OCI-LY3 (cell line): Measurements from ENCODE around the gene UNC93A.
"Not testable (repeated sequence)": the region's sequence is repeated elsewhere in the genome, so short reads cannot be mapped to it uniquely, and the experiment has no call there.

Source experiments
- H2AFZ ChIP-seq: fragments of 200-600, 300-600 bp; shearing (Covaris generic); 2 replicates; pipeline ENCODE4 v1.6.0; 2014; ENCODE audit warnings: antibody characterized with exemption, low read depth, low read length
- H3K27ac ChIP-seq: fragments of 200-600, 300-600 bp; sonication (generic); 2 replicates; pipeline ENCODE4 v1.5.1; 2014; ENCODE audit warnings: mild to moderate bottlenecking, low read length, moderate library complexity, mixed read lengths
- H3K27me3 ChIP-seq: fragments of 200-600, 300-600 bp; sonication (generic); 2 replicates; pipeline ENCODE4 v1.6.1; 2014; ENCODE audit warnings: low read depth, low read length, mixed read lengths
- H3K36me3 ChIP-seq: fragments of 200-600, 300-600 bp; sonication (generic); replicated peaks from 2 replicates; pipeline ENCODE3; 2014; ENCODE audit warnings: low read depth, low read length, mixed read lengths
- H3K4me1 ChIP-seq: fragments of 300-600, 200-600 bp; sonication (generic); 2 replicates; pipeline ENCODE4 v1.6.1; 2014; ENCODE audit warnings: low read length, mixed read lengths
- H3K4me2 ChIP-seq: fragments of 200-600, 300-600 bp; sonication (generic); 2 replicates; pipeline ENCODE4 v1.6.1; 2014; ENCODE audit warnings: low read length, mixed read lengths
- H3K4me3 ChIP-seq: fragments of 300-600, 200-600 bp; sonication (generic); 2 replicates; pipeline ENCODE4 v1.5.1; 2014; ENCODE audit warnings: antibody characterized with exemption, mild to moderate bottlenecking, low read length, moderate library complexity
- H3K79me2 ChIP-seq: fragments of 300-600, 200-600 bp; shearing (Covaris generic); 2 replicates; pipeline ENCODE4 v1.6.1; 2014; ENCODE audit warnings: mild to moderate bottlenecking, low read length, mixed read lengths
- H3K9ac ChIP-seq: fragments of 300-600, 200-600 bp; shearing (Covaris generic); 2 replicates; pipeline ENCODE4 v1.6.0; 2014; ENCODE audit warnings: mild to moderate bottlenecking, low read length, moderate library complexity
- H3K9me3 ChIP-seq: fragments of 200-600, 300-600 bp; shearing (Covaris generic); 2 replicates; pipeline ENCODE4 v1.6.1; 2014; ENCODE audit warnings: low read length, mixed read lengths; ENCODE audit not compliant: insufficient read depth
- H4K20me1 ChIP-seq: fragments of 200-600, 300-600 bp; sonication (generic); 2 replicates; pipeline ENCODE4 v1.6.1; 2016; ENCODE audit warnings: low read length, mixed read lengths; ENCODE audit not compliant: insufficient read depth

UNC93A gene

GRCh38 chr6:167361170-167361569 is 70.1 kb downstream of the UNC93A start:
- not testable (repeated sequence) for H3K4me2 ChIP-seq, H3K79me2 ChIP-seq, H3K9ac ChIP-seq, H3K27ac ChIP-seq, H3K36me3 ChIP-seq, H3K9me3 ChIP-seq, H2AFZ ChIP-seq, H3K27me3 ChIP-seq, H3K4me3 ChIP-seq, H4K20me1 ChIP-seq, H3K4me1 ChIP-seq
